ENCODE results near the gene CHCHD3. TPM values are rescaled to one million over a fixed set of nuclear protein-coding genes. Genes with fewer than 3 reads are reported as not detected.
A peak's percentile ranks its signal among the peaks of the same experiment; 100 is the strongest.

The CHCHD3 gene
- total RNA-seq, 2 experiments from 2014 or later: 21.6 to 21.7 TPM

GRCh38 chr7:132778761-132779160 is 303.1 kb downstream of the CHCHD3 start:
- Histone ChIP-seq H3K4me3 (ENCODE audit: low read length) (no peak overlapping the region), H3K4me1 (ENCODE audit: insufficient read depth, low read length) (peaks cover 5% of the 10 kb centered on the region), H3K27ac (ENCODE audit: low read depth in 1 of 2, low read length in 2 of 2) (no peak overlapping the region), H3K36me3 (ENCODE audit: insufficient read depth, low read length) (no peaks in the 10 kb centered on the region), H3K9me3 (ENCODE audit: control insufficient read depth in 1 of 2, insufficient read depth in 1 of 2, low read length in 2 of 2) (no peaks in the 10 kb centered on the region), H3K27me3 (ENCODE audit: control insufficient read depth in 1 of 2, insufficient read depth in 2 of 2, low read length in 2 of 2) (no peaks in the 10 kb centered on the region)
- ChIA-PET POLR2A (no interaction called here), CTCF (no interaction called here)
- no peak overlapping the region for H3K4me3 Mint-ChIP-seq
- H3K4me1 Mint-ChIP-seq (ENCODE audit: low read depth): peaks cover 24% of the 10 kb centered on the region
- peaks cover 7% of the 10 kb centered on the region for H3K36me3 Mint-ChIP-seq (ENCODE audit: low read depth)
- H3K9me3 Mint-ChIP-seq: no peaks in the 10 kb centered on the region
- ATAC-seq (ENCODE audit: poor library complexity) (no peak), DNase-seq (no peak)
- TF ChIP-seq CTCF (IDR thresholded peaks at IDR 0.05): no peak
- no peak overlapping the region for H3K27ac Mint-ChIP-seq
- H3K27me3 Mint-ChIP-seq: no peaks in the 10 kb centered on the region
- intact Hi-C loops (cut with DNase I, micrococcal nuclease): loop anchor here in 1 of 2 experiments (10.0 kb wide), 1 partner anchor 124 kb away; no protein-coding TSS in a partner anchor

- H3K36me3 ChIP-seq (ENCODE audit: insufficient read depth, low read length): no peaks in the 10 kb centered on the region
- Mint-ChIP-seq H3K4me1 (ENCODE audit: low read depth) (peaks cover 29% of the 10 kb centered on the region), H3K27me3 (no peaks in the 10 kb centered on the region), H3K27ac (peak overlapping the region; percentile 21), H3K36me3 (ENCODE audit: low read depth) (peaks cover 3% of the 10 kb centered on the region), H3K4me3 (peak overlapping the region; percentile 12), H3K9me3 (no peaks in the 10 kb centered on the region)
- ChIA-PET CTCF (no interaction called here), POLR2A (no interaction called here)
- no peak overlapping the region for H3K4me3 ChIP-seq (ENCODE audit: low read length)
- no peaks in the 10 kb centered on the region for H3K27me3 ChIP-seq (ENCODE audit: control insufficient read depth in 1 of 2, insufficient read depth in 2 of 2, low read length in 2 of 2)
- no peak overlapping the region for H3K27ac ChIP-seq (ENCODE audit: low read depth in 1 of 2, low read length in 2 of 2)
- H3K4me1 ChIP-seq (ENCODE audit: insufficient read depth, low read length): peaks cover 5% of the 10 kb centered on the region
- ATAC-seq (ENCODE audit: poor library complexity): no peak
- no peak for DNase-seq
- intact Hi-C loops (cut with DNase I, micrococcal nuclease): loop anchor here in 1 of 2 experiments (10.0 kb wide), 1 partner anchor 123 kb away; no protein-coding TSS in a partner anchor
- no peaks in the 10 kb centered on the region for H3K9me3 ChIP-seq (ENCODE audit: control insufficient read depth in 1 of 2, insufficient read depth in 1 of 2, low read length in 2 of 2)
- TF ChIP-seq CTCF (IDR thresholded peaks at IDR 0.05): no peak
Observed at GRCh38 chr7:132777956-132778355, 303.9 kb downstream of the CHCHD3 start.

GRCh38 chr7:132777414-132777813 is 304.5 kb downstream of the CHCHD3 start:
- H3K4me3 Mint-ChIP-seq: peak overlapping the region; percentile 12

More at GRCh38 chr7:132777414-132777813, 304.5 kb downstream of the CHCHD3 start:
- Histone ChIP-seq H3K27me3 (ENCODE audit: control insufficient read depth in 1 of 2, insufficient read depth in 2 of 2, low read length in 2 of 2) (no peaks in the 10 kb centered on the region), H3K36me3 (ENCODE audit: insufficient read depth, low read length) (no peaks in the 10 kb centered on the region), H3K4me1 (ENCODE audit: insufficient read depth, low read length) (peaks cover 5% of the 10 kb centered on the region), H3K4me3 (ENCODE audit: low read length) (no peak overlapping the region), H3K27ac (ENCODE audit: low read depth in 1 of 2, low read length in 2 of 2) (no peak overlapping the region), H3K9me3 (ENCODE audit: control insufficient read depth in 1 of 2, insufficient read depth in 1 of 2, low read length in 2 of 2) (no peaks in the 10 kb centered on the region)
- no peaks in the 10 kb centered on the region for H3K27me3 Mint-ChIP-seq
- TF ChIP-seq CTCF (IDR thresholded peaks at IDR 0.05): no peak
- CTCF ChIA-PET: no interaction called here
- ATAC-seq (ENCODE audit: poor library complexity): peak; percentile 17
- H3K9me3 Mint-ChIP-seq: no peaks in the 10 kb centered on the region
- H3K36me3 Mint-ChIP-seq (ENCODE audit: low read depth): peaks cover 3% of the 10 kb centered on the region
- intact Hi-C loops (cut with DNase I, micrococcal nuclease): loop anchor here in 1 of 2 experiments (10.0 kb wide), 1 partner anchor 123 kb away; no protein-coding TSS in a partner anchor
- POLR2A ChIA-PET: no interaction called here
- peak overlapping the region; percentile 21 for H3K27ac Mint-ChIP-seq
- DNase-seq: peak in 1 of 14 experiments; percentile 12
- H3K4me1 Mint-ChIP-seq (ENCODE audit: low read depth): peaks cover 29% of the 10 kb centered on the region
